Testis (tissue), 2 donors: Measurements from ENCODE around the gene SLC6A9.

Source experiments
- CTCF ChIP-seq, 3 experiments: fragments of 450-650 bp in 2 of 3; fragments of 200-600 bp in 1 of 3; sonication (generic) in 1 of 3; IDR thresholded peaks; one replicate each; pipeline ENCODE4 v1.5.1; 2016 to 2019; ENCODE audit warnings: antibody characterized with exemption in 3 of 3, mild to moderate bottlenecking in 2 of 3, moderate library complexity in 1 of 3
- POLR2A ChIP-seq: fragments of 450-650 bp; IDR thresholded peaks from one replicate; pipeline ENCODE4 v1.6.1; 2017; ENCODE audit warnings: antibody characterized with exemption, mild to moderate bottlenecking, moderate library complexity

- no peak for TF ChIP-seq CTCF (IDR thresholded peaks at IDR 0.05)
- no peak for TF ChIP-seq POLR2A
Observed at GRCh38 chr1:44048532-44049215, 17.4 kb upstream of the SLC6A9 start.
